Endothelial cell of hepatic sinusoid (primary cell): Measurements from ENCODE around the gene SOD2.
"Not testable (repeated sequence)": the region's sequence is repeated elsewhere in the genome, so short reads cannot be mapped to it uniquely, and the experiment has no call there.

Source experiments
- in situ Hi-C: cut with HindIII; loops from 2 replicates; pipeline ENCODE4 v1.10.0; 2017; ENCODE audit warnings: low sequenced_read_pairs

Gene SOD2

GRCh38 chr6:159693128-159693893 is at the start of gene SOD2:
SOD2 (minus strand) TSS chr6:159693241; CDS start chr6:159693167, 74 bp downstream.
- in situ Hi-C loops = loop anchor here (5.0 kb wide), 1 partner anchor 69 kb away; the partner anchor contains the start of gene ACAT2

- in situ Hi-C loops = no loop called here
These were observed 49.1 kb upstream of the SOD2 start for GRCh38 chr6:159742165-159742564.

GRCh38 chr6:159739341-159739740 is 46.3 kb upstream of the SOD2 start:
- in situ Hi-C loops = loop anchor here (5.0 kb wide), 1 partner anchor 43 kb away; no protein-coding TSS in a partner anchor

GRCh38 chr6:159736908-159737307 is 43.9 kb upstream of the SOD2 start:
- in situ Hi-C loops = loop anchor here (5.0 kb wide), 1 partner anchor 45 kb away; no protein-coding TSS in a partner anchor

GRCh38 chr6:159733395-159733794 is 40.4 kb upstream of the SOD2 start:
- in situ Hi-C loops = not testable (repeated sequence)

GRCh38 chr6:159732550-159732949 is 39.5 kb upstream of the SOD2 start:
- in situ Hi-C loops = not testable (repeated sequence)

GRCh38 chr6:159730332-159730676 is 37.3 kb upstream of the SOD2 start:
- in situ Hi-C loops = no loop called here

- in situ Hi-C loops = no loop called here
These were observed 36.7 kb upstream of the SOD2 start for GRCh38 chr6:159729598-159730331.

GRCh38 chr6:159728531-159728964 is 35.5 kb upstream of the SOD2 start:
- in situ Hi-C loops = no loop called here

GRCh38 chr6:159727717-159728445 is 34.8 kb upstream of the SOD2 start:
- in situ Hi-C loops = no loop called here

GRCh38 chr6:159726918-159727716 is 34.1 kb upstream of the SOD2 start, which contains the start of gene WTAP:
WTAP (plus strand) TSS chr6:159727506; CDS start chr6:159736266, 8,760 bp downstream.
- in situ Hi-C loops = no loop called here

- in situ Hi-C loops = no loop called here
These were observed 33.3 kb upstream of the SOD2 start for GRCh38 chr6:159726255-159726917.

- in situ Hi-C loops = not testable (repeated sequence)
These were observed 32.2 kb upstream of the SOD2 start for GRCh38 chr6:159725208-159725607.

GRCh38 chr6:159724778-159725177 is 31.7 kb upstream of the SOD2 start:
- in situ Hi-C loops = no loop called here

- in situ Hi-C loops = no loop called here
These were observed 30.2 kb upstream of the SOD2 start for GRCh38 chr6:159723259-159723658.

- in situ Hi-C loops = no loop called here
These were observed 29.6 kb upstream of the SOD2 start for GRCh38 chr6:159722655-159723054.

- in situ Hi-C loops = not testable (repeated sequence)
These were observed 28.9 kb upstream of the SOD2 start for GRCh38 chr6:159721981-159722380.

GRCh38 chr6:159720708-159721107 is 27.7 kb upstream of the SOD2 start:
- in situ Hi-C loops = no loop called here

GRCh38 chr6:159719287-159719686 is 26.2 kb upstream of the SOD2 start:
- in situ Hi-C loops = no loop called here

GRCh38 chr6:159718634-159719033 is 25.6 kb upstream of the SOD2 start:
- in situ Hi-C loops = no loop called here
